NOMO-1 (cell line): Measurements from ENCODE around the gene TEX28.
"Not testable (repeated sequence)": the region's sequence is repeated elsewhere in the genome, so short reads cannot be mapped to it uniquely, and the experiment has no call there.

ENCODE experiments used
- DNase-seq, 2 experiments: peaks; one replicate each; lab custom pipeline; 2025; ENCODE audit not compliant: unreplicated experiment in 2 of 2; lab: John Stamatoyannopoulos, UW

The TEX28 gene

DNA sequence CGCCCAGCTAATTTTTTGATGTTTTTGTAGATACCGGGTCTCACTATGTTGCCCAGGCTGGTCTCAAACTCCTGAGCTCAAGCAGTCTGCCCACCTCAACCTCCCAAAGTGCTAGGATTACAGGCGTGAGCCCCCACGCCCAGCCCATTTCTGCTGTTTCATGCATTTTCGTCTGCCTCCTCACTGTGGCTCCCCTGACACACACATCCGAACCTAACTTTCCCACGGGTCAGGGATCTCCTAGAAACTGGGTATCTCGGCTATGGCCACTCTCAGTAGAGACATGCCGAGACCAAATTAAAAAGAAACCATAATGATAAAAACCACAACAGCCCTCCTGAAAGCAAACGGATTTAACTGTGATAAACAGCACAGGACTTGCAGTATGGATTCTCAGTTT, 46.8 kb downstream of the TEX28 start:
- DNase-seq = not testable (repeated sequence)

DNA sequence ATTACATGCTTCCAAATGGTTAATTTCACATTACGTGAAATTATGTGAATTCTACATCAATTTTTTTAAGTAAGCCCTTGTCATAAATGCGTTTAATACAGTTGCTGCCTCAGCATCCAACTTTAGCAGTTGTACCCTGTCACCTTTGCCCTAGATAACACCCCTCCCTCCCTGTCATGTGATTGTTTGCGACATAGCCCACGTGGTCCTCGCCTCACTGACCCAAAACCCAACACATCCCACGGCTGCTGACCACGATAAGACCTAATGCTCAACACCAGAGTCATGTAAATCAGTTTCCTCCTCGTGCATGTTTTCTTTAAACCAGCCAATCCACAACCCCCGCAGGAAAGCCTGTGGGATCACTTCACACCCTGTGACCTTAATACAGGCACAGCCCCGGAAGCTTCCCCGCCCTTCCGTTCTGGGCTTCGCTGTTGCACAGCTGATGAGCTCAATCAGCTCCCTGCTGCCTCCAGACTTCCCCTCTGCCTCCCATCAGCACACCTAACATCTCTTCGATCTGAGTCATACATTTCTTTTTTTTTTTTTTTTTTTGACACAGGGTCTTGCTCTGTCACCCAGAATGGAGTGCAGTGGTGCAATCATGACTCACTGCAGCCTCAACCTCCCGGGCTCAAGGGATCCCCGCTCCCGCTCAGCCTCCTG, 47.4 kb downstream of the TEX28 start:
- DNase-seq = not testable (repeated sequence)

DNA sequence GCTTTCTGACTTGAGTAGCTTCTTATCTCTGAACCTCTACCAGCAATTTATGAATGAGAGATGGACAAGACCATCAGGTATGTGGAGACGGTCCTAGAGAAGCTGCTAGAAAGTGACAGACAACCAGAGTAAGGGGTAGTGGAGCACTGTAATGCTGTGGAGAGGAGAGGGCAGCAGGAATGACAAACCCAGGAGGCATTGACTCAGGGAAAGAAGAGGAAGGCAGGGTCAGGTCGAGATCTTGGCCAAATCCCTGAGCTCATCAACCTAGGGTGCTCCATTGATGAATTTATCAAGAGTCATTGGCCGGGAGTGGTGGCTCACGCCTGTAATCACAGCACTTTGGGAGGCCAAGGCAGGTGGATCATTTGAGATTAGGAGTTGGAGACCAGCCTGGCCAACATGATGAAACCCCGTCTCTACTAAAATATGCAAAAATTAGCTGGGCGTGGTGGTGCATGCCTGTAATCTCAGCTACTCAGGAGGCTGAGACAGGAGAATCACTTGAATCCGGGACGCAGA, 54.9 kb downstream of the TEX28 start:
- DNase-seq = not testable (repeated sequence)

DNA sequence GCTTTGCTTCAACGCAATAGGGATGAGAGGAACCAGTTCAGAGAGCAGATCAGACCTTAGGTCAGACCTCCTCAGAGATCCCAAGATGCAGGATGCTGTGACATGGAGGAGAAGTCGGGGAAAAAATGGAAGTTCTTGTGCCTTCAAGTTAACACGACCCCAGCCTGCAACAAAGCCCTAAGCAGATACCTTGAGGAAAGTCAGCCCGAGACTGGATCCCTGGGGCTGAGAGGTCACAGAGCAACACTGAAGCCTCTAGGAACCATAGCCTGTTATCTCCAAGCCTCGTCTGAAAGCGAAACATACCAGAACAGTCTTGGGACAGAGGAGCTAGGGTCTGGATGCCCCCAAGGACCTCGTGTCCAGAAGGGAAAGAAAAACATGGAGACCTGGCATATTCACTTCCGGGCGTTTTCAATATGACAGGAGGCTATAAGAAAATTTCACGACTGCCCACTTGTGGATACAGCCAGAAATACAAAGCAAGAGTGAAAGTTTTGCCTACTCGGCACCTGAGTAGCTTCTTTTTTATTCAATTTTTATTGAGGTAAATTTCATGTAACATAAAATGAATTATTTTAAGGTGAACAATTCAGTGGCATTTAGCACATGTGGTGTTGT, 55.9 kb downstream of the TEX28 start:
- DNase-seq = not testable (repeated sequence)

DNA sequence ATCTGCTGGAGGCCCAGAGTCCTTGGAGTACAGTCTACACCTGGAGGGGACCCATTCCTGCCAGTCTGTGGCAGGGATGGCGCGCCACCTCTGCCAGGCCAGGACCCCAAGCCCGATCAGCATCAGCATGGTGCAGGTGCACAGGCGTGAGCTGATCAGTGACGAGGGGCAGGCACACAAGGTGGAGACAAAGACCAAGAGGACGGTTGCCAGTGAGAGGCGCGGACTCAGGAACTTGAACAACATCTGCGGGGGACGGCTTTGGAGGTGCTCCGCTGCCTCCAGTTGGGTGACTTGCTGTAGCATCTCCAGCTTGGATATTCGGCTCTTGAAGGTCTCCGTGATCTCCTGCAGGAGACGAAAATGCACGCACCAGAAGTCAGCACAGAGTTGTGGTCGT, 61.3 kb downstream of the TEX28 start:
- not testable (repeated sequence) for DNase-seq

DNA sequence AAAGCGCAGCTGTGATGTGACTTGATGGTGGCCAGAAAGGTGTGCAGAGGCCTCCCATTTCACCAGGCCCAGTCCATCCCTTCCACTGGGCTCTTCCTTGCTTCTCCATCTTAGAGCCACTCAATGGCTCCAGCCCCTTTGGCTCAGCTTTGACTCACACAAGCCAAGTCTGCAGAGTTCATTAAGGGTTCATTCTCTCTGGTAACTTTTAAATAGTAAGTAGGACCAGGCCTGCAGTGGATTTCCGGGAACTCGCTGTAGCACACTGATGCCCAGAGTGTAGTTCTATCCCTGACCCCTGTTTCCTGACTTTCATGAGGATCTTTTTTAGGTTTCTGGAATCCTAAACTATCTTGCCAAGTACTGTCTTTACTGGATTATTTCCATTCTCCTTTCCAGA, 63.5 kb downstream of the TEX28 start:
- not testable (repeated sequence) for DNase-seq

DNA sequence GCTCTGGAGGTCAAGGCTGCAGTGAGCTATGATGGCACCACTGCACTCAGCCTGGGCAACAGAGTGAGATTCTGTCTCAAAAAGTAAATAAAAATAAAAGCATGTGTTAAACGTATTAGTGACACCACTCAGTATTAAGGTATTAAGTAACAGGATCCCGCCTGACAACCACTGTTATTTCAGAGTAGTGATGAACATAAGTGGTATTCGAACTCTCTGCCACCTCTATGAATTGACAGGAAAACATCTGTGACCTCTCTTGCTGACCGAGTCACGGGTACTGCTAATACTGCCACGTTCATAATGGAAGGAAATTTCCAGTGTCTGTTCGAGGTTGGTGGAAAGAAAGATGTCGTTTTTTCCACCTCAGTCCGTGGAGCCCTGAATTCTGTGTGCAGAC, 68.2 kb downstream of the TEX28 start:
- DNase-seq = not testable (repeated sequence)

DNA sequence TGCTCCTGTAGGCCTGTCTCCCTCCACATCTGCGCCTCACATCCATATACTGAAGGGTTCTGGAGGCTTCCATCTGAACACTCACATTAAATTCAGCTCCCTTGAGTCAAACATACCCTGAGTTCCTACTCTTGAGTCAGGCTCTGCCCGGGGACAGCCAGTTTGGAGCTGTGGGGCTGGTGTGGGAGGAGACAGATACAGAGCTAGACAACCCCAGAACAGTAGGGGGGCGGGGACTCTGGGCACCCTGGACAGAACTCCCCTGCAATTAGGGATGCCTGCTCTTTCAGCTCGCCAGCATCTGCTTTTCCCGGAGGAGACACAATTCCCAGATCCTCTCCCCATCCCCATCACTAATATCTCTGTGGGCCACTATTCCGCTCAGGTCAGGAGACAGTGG, 69.6 kb downstream of the TEX28 start:
- DNase-seq = not testable (repeated sequence)
